Activated CD4-positive, alpha-beta T cell treated with anti-CD3 and anti-CD28 coated beads, Interleukin-2, Interleukin-6, amounts not matched to agents 100 ng/mL and 50 ng/mL, durations not matched to agents 16 hours and 8 hours (primary cell): Measurements from ENCODE around the gene MKS1.

Source experiments
- DNase-seq: peaks from one replicate; pipeline ENCODE4 v3.0.0-alpha.2; 2020

The MKS1 gene

DNA sequence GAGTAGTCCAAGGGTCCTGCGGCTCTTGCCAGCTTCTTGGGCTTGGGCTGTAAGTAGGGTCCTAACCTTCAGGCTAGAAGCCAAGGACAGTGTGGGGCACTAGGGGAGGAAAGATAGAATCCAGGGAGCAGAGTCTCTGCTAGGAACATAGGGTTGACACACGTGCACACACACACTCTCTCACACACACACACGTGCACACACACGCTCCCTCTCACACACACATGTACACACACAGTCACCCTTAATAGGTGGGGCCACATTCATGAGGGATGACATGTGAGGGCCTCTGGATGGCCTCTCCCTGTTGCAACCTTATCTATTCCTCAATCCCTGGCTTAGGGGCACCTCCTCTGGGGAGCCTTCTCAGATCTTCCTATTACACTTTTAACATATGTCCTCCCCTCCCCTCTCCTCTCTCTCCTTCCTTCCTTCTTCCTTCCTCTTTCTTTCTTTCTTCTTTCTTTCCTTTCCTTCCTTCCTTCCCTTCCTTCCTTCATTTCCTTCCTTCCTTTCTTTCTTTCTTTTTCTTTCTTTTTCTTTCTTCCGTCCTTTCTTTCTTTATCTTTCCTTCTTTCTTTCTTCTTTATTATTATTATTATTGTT is 23.4 kb downstream of the MKS1 start:
- DNase-seq, result no peak

GRCh38 chr17:58193641-58194255 is 25.3 kb downstream of the MKS1 start:
- no peak for DNase-seq

DNA sequence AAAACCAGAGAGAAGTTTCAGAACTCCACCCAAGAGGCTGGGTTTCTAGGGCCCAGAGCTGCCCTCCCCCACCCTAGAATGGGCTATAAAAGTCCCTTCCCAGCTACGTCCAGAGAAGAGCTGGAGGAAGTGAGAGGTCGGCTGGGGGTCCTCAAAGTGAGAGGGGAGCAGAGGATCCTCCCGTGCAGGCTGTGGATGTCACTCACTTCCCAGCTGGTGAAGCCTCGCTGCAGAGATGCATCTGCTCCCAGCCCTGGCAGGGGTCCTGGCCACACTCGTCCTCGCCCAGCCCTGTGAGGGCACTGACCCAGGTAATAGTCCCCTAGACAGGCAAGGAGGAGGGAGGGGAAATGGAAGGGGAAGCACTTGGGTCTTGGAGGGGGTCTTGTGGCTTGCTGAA is 26.4 kb downstream of the MKS1 start, which contains the start of gene EPX:
Gene EPX (plus strand): TSS at position 115 of the 400 bp plus-strand sequence. CDS start 121 bp downstream, at position 236.
- no peak for DNase-seq

- DNase-seq, result no peak
Observed at GRCh38 chr17:58191241-58191896, 27.7 kb downstream of the MKS1 start.

- DNase-seq, result no peak
Observed at GRCh38 chr17:58189436-58190146, 29.5 kb downstream of the MKS1 start.

GRCh38 chr17:58187675-58188074 is 31.4 kb downstream of the MKS1 start:
- no peak for DNase-seq

DNA sequence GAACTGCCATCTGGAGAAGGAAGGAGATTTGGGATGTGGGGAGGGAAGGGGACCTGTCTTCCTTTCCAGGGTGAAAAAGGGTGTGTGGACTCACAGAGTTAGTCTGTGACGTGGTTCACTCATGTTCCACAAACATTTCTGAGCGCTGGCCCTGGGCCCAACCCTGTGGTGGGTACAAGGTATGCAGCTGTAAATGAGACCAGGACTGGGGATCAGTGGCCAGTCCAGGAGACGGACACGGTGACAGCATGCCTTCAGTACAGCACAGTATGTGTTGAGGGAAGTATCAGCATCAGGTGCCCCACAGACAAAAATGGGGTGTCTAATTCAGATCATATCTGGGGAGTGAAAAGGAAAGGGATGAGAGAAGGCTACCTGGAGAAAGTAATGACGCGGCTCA is 32.0 kb downstream of the MKS1 start:
- no peak for DNase-seq

GRCh38 chr17:58186591-58186990 is 32.5 kb downstream of the MKS1 start:
- no peak for DNase-seq

DNA sequence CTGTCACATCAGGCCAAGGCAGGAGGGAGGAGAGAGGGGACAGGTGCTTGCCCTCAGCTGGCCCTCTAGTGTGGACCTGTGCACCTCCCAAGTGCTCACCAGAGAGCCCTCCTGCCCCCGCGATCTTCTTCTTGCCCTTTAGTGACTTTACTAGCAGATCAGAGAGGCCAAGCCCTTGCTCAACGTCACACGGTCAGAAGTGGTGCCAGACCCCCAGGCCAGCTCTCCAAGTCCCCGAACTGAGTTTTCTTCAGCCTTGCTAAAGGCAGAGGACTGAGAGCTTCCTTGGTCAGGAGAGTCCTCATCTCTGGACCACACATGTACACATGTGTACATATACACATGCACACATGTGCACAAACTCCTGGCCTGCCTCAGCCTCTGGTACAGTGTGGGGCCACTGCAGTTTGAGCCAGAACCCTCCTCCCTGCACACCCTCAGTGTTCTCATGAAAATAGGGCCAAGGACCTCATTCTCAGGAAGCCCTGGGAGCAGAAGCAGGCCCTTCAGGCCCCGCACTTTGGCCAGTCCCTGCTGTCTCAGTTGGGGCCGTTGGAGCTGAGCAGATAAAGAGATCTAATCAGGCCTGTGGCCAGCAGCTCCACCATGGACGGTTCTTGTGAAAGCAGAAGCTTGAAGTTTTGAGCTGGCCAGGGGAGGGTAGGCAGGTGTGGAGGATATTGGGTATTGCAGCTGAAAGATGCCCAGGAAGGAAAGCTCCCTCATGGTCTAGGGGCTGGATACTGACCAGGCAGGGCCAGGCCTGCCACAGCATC is 33.9 kb downstream of the MKS1 start:
- no peak for DNase-seq

- DNase-seq, result no peak
Observed at GRCh38 chr17:58184308-58184985, 34.6 kb downstream of the MKS1 start.

DNA sequence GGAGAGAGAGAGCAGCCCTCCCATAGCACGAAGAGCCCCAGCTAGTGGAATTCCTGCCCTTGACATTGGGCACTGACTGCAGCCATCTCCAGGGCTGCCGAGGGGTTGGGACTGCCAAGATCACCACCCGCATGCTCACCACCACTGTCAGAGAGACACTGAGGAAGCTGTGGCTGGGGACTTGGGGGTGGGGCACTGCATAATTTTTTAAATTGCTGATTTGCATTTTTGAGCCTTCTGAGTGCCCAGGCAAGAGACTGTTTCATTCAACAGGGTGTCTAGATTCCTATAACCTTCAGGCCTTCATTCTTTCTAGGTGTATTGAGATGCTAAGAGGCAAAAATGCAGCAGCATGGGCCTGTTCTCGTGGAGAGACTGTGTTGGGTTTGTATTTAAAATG is 35.5 kb downstream of the MKS1 start:
- DNase-seq, result no peak

- DNase-seq, result no peak
Observed at GRCh38 chr17:58181796-58182195, 37.3 kb downstream of the MKS1 start.

- DNase-seq, result no peak
Observed at GRCh38 chr17:58176200-58176599, 42.9 kb downstream of the MKS1 start.

DNA sequence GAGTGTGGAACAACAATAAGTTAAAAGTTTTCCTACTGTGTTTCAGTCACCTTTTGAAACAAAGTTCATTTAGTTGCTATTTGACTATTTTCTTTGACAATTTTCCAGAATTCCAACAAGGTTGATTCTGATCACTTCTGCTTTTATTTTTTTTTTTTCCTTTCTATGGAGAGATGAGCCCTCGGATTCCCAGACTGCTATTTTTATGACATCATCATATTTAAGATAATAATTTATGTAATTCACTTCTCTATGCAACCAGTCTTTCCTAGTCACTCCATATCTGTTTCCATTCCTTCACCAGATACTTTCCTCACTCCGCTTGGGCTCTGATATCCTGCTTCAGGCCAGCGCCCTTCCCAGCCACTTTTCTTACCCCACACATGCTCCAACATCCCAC is 44.2 kb downstream of the MKS1 start:
- no peak for DNase-seq

GRCh38 chr17:58172369-58173071 is 46.5 kb downstream of the MKS1 start:
- peak; percentile 62 for DNase-seq

DNA sequence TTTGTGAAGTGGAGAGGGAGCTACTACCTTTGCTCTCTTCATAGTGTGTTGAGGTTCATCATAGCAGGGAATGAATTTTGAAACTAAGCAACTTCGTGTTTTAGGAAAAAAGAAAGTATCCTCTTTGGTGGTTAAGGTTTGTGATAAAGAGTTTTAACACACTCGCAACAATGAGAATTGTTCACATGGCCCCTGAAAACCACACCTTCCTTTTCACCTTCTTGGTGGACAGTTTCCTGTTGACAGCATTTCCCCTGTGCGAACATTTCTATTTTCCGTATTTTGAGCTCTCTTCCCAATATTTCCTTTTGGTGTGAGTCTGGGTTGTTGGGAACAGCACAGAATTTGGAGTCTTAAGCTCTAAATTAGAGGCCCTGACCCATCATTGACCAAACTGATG is 48.4 kb downstream of the MKS1 start:
- no peak for DNase-seq

- DNase-seq, result no peak
Observed at GRCh38 chr17:58166682-58167081, 52.4 kb downstream of the MKS1 start, which contains the start of gene OR4D2. OR4D2 (plus strand) TSS chr17:58166982; CDS start chr17:58169656, 2,674 bp downstream.

- no peak for DNase-seq
Observed at GRCh38 chr17:58165981-58166380, 53.1 kb downstream of the MKS1 start.

- DNase-seq, result no peak
Observed at GRCh38 chr17:58161566-58161965, 57.5 kb downstream of the MKS1 start.

DNA sequence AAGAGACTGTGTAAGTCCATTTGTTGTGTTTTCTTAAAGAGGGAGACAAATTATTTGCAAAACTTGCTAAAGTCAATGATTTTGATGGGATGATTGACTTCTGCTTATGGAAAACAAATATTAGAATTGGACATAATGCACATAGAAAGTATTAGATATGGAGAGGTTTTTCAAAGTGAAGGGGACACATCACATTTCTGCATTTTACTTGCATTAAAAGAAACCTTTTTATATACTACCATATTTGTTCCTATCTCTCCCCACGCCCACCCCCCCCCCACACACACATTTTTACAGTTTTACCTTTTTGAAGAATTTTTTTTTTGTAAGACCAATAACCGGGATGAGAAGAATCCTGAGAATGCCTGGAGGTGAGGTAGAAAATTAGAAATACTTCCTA is 60.9 kb downstream of the MKS1 start:
- DNase-seq, result no peak
